DOHH2 (cell line): ENCODE results near the gene MED13L.

Experiments used
- CTCF ChIP-seq: fragments of 200-600 bp; sonication (generic); IDR thresholded peaks from one replicate; pipeline ENCODE4 v1.5.1; 2014; ENCODE audit warnings: antibody characterized with exemption, mild to moderate bottlenecking, low read depth, low read length; ENCODE audit not compliant: poor library complexity, severe bottlenecking
- EZH2phosphoT487 ChIP-seq: fragments of 200-600 bp; sonication (generic); IDR thresholded peaks from 2 replicates; pipeline ENCODE4 v1.6.1; 2017; ENCODE audit warnings: borderline replicate concordance, mild to moderate bottlenecking, antibody characterized with exemption, low read length, moderate library complexity, mixed read lengths

GRCh38 chr12:116121453-116121871 lies 156.0 kb downstream of the MED13L start:
- no peak for TF ChIP-seq CTCF
- no peak for TF ChIP-seq EZH2phosphoT487
